GM19324 (cell line): ENCODE results near the gene GPNMB.
A peak's percentile ranks its signal among the peaks of the same experiment; 100 is the strongest.

Experiments
- ATAC-seq: cut with Tn5 transposase; IDR thresholded peaks from one replicate; pipeline ENCODE4 v1.9.1; 2021; ENCODE audit warnings: mild to moderate bottlenecking, moderate library complexity; ENCODE audit not compliant: unreplicated experiment, low FRiP score

Gene GPNMB

GRCh38 chr7:23267357-23267756, 20.8 kb downstream of the GPNMB start:
- no peak for ATAC-seq

DNA sequence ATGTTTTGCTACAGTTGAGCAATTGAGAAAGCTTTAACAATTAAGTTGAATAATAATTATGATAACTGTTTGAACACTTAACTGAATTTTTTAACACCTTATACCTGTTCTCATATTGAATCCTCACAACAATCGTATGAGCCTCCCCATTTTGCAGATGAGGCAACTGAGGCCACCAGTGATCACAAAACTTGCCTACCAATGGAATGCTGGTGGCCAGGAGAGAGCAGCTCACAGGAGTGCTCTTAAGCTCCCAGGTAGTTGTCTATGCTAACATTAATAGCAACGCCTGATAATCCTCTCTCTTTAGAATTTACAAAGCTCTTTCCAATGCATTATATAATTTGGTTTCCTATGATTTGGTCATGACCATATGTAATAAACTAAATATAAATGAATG, 21.6 kb downstream of the GPNMB start:
- ATAC-seq = no peak

- no peak for ATAC-seq
Measured at GRCh38 chr7:23268746-23269145, 22.2 kb downstream of the GPNMB start.

DNA sequence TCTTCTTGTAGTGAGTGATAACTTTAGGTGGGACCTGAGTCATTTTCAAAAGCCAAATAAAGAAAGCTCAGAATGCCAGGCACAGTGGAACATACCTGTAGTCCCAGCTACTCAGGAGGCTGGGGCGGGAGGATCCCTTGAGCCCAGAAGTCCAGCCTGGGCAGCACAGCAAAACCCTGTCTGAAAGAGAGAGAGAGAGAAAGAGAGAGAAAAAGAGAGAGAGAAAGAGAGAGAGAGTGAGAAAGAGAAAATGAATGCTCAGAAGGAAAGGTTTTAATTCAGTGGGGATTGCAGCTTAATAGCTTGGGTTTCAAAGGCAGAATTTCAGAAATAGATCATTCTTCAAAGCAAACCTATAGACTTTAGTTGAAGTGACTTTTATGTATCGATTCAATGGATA, 25.7 kb downstream of the GPNMB start:
- ATAC-seq = no peak

GRCh38 chr7:23273141-23273599, 26.6 kb downstream of the GPNMB start:
- peak; percentile 94 for ATAC-seq

DNA sequence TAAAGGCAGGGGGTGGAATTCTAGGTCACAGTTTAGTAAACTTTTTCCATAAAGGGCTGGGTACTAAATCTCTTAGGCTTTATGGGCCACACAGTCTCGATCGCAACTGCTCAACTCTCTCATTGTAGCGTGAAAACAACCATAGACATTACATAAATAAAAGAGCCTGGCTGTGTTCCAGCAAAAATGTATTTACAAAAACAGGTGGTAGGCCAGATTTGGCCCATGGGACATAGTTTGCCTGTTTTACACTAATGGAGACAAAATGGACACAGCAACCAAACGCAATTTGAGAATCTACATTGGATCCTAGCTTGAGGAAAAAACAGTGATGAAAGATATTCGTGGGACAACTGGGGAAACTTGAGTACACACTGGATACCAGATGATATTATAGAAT, 29.3 kb downstream of the GPNMB start:
- no peak for ATAC-seq

DNA sequence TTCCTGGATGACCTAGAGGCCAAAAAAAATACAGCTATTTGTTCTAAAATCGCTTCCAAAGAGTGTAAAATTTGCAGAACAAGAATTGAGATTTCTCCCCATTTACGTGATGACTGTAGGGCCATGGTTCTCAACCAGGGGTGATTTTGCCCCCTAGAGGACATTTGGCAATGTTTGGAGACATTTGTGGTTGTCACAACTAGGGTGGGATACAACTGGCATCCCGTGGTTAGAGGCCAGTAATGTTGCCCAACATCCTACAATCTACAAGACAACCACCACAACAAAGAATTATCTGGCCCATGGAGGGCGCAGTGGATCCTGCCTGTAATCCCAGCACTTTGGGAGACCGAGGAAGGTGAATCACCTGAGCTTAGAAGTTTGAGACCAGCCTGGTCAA, 29.8 kb downstream of the GPNMB start:
- ATAC-seq = no peak

GRCh38 chr7:23276947-23277346, 30.4 kb downstream of the GPNMB start:
- no peak for ATAC-seq

GRCh38 chr7:23277359-23277989, 30.9 kb downstream of the GPNMB start:
- ATAC-seq = no peak

- ATAC-seq = no peak
Measured at GRCh38 chr7:23279819-23280525, 33.4 kb downstream of the GPNMB start.

DNA sequence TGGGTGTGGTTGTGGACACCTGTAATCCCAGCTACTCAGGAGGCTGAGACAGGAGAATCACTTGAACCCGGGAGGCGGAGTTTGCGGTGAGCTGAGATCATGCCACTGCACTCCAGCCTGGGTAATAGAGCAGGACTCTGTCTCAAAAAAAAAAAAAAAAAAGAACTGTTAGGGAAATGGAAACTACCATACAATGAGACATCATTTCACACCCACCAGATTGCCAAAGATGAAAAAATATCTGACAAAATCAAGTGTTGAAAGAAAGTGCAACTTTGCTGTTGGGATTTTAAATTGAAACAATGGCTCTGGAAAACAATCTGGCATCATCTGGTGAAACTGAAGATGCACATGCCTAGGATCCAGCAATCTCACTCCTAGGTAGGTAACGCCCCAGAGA, 36.5 kb downstream of the GPNMB start:
- ATAC-seq = no peak

GRCh38 chr7:23284871-23285270, 38.3 kb downstream of the GPNMB start:
- no peak for ATAC-seq

- ATAC-seq = no peak
Measured at GRCh38 chr7:23285657-23286646, 39.4 kb downstream of the GPNMB start.

GRCh38 chr7:23287612-23288011, 41.0 kb downstream of the GPNMB start:
- no peak for ATAC-seq

DNA sequence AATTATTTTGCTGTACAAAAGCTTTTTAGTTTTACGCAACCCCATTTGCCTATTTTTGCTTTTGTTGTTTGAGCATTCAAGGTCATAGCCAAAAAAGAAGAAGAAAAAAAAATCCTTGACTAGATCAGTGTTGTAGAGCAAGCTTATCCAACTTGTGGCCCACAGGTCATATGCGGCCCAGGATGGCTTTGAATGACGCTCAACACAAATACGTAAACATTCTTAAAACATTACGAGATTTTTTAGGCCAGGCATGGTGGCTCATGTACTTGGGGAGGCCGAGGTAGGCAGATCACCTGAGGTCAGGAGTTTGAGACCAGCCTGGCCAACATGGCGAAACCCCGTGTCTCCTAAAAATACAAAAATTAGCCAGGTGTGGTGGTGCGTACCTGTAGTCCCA, 44.4 kb downstream of the GPNMB start:
- no peak for ATAC-seq

DNA sequence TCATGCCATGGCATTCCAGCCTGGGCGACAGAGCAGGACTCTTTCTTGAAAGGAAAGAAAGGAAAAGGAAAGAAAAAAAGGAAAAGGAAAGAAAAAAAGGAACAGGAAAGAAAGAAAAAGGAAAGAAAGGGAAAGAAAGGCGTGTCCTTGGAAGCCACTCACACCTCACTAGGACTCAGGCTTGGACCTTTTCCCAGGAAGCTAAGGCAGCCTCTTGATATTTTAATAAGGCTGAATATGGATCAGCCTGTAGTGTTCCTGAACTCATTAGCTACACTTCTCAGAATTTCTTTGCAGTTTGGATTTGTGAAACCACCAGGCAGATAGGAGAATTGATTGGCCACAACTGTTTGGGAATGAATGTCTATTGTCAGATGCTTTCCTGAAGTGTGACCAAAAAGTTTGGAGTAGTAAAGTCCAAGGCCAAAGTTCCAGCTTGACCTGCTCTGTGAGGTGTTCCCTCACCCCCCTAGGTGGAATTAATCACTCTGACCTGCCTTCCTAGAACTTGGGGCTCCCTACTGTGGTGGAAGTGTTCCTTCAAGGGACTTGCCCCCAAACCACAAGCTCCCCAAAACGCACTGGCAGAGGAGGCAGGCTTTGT, 45.5 kb downstream of the GPNMB start:
- no peak for ATAC-seq

- ATAC-seq = no peak
Measured at GRCh38 chr7:23292623-23293022, 46.0 kb downstream of the GPNMB start.

DNA sequence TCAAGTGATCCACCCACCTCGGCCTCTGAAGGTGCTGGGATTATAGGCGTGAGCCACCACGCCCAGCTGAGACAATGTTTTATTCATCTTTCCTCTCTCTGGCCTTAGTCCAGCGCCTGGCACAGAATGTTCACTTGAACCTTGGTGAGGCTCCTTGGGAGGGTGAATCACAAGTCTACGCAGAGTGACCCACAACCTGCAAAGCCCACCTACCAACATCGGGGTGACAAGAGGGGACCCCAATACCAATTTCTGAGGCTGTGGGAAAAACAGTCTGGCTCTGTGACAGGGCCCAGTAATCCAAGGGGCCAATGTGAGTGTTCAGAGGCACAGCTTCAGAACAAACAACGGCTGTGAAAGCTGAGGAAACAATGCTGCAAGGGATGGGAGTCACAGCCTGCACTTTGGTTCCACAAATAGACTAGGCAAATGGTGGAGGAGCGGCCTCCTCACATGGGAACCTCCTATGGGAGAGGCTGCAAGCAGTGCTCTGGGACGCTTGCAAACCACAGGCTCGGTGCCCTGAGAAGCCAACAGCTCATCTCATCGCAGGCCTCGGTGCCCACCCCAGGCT, 47.0 kb downstream of the GPNMB start:
- ATAC-seq = no peak

DNA sequence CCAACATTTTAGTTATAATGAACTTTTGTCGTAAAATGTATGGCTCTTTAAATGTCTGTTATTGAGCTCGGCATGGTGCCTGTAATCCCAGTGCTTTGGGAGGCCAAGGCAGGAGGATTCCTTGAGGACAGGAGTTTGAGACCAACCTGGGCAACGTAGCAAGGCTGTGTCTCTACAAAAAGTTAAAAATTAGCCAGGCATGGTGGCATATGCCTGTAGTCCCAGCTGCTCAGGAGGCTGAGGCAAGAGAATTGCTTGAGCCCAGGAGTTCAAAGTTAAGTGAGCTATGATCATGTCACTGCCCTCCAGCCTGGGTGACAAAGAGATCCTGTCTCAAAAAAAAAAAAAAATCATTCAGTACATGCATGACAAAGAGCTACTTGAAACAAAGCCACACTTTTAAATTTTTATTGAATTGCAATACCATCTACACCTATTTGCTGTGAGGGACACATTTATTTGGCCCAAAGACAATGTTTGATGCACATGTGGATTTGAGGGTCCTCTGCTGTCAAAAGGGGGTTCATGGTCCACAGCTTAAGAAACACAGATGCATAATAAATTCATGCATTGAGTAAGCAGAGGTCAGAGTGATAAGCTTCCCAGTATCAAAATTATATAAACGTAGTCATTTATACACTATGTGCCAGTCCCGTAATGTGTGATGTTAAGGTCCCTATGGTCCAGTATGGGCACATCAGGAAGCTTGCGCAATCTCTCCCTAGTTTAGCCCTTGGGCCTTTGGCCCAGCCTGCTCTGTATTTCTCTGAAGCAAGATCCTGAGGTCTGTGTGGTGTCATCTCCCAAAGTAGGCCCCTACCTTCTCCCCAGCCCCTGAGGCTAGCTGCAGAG, 48.2 kb downstream of the GPNMB start:
- no peak for ATAC-seq

- no peak for ATAC-seq
Measured at GRCh38 chr7:23295401-23295697, 48.8 kb downstream of the GPNMB start.
